HG03565 (cell line): ENCODE results near the gene ZBTB8A.
"Not testable (repeated sequence)": the region's sequence is repeated elsewhere in the genome, so short reads cannot be mapped to it uniquely, and the experiment has no call there.

ENCODE experiments used
- ATAC-seq: cut with Tn5 transposase; IDR thresholded peaks from one replicate; pipeline ENCODE4 v1.9.1; 2021; ENCODE audit warnings: mild to moderate bottlenecking, moderate library complexity; ENCODE audit not compliant: unreplicated experiment

Gene ZBTB8A

GRCh38 chr1:32538887-32539583, at the start of gene ZBTB8A:
TSS of gene ZBTB8A (plus strand) at chr1:32539427. CDS start at chr1:32592932, 53,505 bp downstream.
- no peak for ATAC-seq

DNA sequence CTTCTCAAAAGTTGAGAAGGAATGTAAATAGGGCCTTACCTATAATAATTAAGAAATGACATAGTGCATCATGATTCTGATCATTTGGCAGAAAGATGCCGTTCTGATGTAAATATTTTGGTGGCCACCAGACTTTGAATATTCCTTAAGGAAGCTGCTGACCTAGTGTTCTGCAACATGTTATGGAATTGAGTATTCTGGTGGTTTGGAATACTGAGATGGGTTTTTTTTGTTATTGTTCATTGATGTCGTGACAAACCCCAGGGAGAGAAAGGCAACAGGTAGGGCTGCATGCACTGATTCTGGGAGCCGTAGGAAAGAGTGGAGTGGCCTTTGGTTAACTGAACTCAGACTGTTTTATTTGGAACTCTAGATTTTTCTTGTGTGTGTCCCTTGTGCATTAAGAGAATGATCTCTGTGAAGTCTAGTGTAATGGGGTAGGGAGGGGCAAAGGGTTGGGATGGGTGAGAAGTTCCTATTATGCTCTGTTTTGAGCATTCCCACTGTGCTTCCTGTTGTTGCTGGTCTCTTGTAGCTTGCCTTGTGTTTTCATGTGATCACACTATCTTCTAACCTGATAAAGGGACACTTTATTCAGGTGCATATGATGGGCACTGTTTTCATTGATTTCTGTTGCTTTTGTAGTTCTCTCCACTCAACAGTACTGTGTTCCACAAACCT, 49.3 kb upstream of the ZBTB8A start:
- no peak for ATAC-seq

GRCh38 chr1:32491386-32491785, 47.8 kb upstream of the ZBTB8A start:
- no peak for ATAC-seq

DNA sequence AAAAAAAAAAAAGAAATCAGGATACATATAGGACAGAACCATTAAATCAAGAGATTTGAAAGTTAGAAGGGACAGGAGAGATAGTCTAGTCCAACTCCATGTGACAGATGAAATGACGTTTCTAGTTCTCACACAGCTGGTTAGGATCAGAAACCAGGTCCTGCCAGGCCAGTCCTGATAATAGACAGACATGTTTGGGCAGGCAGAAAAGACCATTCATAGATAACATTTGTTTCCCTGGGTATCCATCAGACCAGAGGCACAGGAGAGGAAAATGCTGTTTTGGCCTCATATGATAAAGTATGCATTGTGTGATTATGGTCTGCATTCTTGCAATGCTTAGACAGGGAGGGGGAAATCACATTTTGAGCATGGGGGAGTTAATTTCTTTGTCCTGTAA, 45.0 kb upstream of the ZBTB8A start:
- no peak for ATAC-seq

- no peak for ATAC-seq
Observed at GRCh38 chr1:32494711-32495337, 44.4 kb upstream of the ZBTB8A start.

GRCh38 chr1:32496127-32496526, 43.1 kb upstream of the ZBTB8A start:
- ATAC-seq, result no peak

DNA sequence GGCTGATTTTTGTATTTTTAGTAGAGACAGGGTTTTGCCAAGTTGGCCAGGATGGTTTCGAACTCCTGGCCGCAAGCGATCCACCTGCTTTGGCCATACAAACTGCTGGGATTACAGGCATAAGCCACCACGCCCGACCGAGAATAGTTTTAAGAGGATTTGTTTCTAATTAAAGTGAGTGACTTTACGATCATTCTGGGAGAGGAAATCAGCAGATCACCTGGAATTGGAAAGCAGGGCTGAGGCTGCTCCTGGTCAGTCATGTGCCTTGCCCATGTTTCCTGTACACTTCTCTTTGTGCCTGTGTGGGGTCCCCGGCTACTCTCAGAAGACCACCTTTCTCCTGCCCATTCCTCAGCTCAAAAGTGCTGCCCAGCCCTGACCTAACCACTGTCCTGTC, 40.5 kb upstream of the ZBTB8A start:
- ATAC-seq, result no peak

- ATAC-seq, result peak; percentile 41
Observed at GRCh38 chr1:32500387-32501209, 38.6 kb upstream of the ZBTB8A start.

- ATAC-seq, result no peak
Observed at GRCh38 chr1:32501865-32502264, 37.4 kb upstream of the ZBTB8A start.

DNA sequence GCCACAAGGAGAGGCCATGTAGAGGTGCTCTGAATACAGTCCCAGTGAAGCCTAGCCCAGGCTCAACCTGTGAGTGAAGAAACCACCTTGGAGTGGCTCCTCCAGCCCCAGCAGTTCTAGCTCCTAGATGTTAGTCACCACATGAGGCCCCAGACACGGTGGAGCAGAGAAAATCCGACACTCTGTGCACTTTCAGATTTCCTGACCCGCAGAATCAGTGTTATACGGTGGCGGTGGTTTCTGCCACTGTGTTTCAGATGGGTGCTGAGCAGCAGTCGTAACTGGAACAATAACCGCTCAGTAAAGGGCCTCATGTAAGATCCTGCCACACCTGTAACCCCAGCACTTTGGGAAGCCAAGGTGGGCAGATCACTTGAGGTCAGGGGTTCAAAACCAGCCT, 36.1 kb upstream of the ZBTB8A start:
- no peak for ATAC-seq

- no peak for ATAC-seq
Observed at GRCh38 chr1:32507021-32507420, 32.2 kb upstream of the ZBTB8A start.

DNA sequence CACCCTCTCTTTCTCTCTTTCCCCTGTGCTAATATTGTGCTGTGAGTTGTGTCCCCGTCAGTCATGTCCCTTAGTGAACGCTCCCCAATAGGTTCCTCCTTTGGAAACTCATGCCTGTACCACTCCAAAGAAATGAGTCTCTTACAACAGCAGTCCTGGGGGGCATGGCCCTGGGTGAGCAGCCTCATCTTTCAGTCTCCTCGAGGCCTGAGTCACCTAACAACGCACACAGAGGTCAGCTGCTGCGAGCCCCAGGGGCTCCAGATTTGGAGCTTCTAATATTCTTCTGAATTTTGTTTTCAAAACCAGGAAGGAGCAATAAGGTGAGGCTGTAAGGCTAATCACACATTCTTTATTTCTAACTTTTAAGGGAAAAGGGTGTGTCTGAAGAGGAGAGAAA, 30.5 kb upstream of the ZBTB8A start:
- ATAC-seq, result no peak

GRCh38 chr1:32509939-32510338, 29.3 kb upstream of the ZBTB8A start:
- ATAC-seq, result no peak

DNA sequence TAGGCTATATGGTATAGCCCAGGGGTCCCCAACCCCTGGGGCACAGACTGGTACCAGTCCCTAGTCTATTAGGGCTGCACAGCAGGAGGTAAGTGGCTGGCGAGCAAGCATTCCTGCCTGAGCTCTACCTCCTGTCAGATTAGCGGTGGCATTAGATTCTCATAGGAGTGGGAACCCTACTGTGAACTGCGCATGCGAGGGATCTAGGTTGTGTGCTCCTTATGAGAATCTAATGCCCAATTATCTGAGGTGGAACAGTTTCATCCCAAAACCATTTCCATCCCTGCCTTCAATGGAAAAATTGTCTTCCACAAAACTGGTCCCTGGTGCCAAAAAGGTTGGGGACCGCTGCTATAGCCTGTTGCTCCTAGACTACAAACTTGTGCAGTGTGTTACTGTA, 22.8 kb upstream of the ZBTB8A start:
- ATAC-seq, result no peak

- ATAC-seq, result no peak
Observed at GRCh38 chr1:32518976-32519375, 20.3 kb upstream of the ZBTB8A start.

- no peak for ATAC-seq
Observed at GRCh38 chr1:32521165-32521564, 18.1 kb upstream of the ZBTB8A start.

- no peak for ATAC-seq
Observed at GRCh38 chr1:32525053-32525452, 14.2 kb upstream of the ZBTB8A start.

- no peak for ATAC-seq
Observed at GRCh38 chr1:32525661-32526444, 13.4 kb upstream of the ZBTB8A start.

- ATAC-seq, result not testable (repeated sequence)
Observed at GRCh38 chr1:32528550-32528949, 10.7 kb upstream of the ZBTB8A start.

DNA sequence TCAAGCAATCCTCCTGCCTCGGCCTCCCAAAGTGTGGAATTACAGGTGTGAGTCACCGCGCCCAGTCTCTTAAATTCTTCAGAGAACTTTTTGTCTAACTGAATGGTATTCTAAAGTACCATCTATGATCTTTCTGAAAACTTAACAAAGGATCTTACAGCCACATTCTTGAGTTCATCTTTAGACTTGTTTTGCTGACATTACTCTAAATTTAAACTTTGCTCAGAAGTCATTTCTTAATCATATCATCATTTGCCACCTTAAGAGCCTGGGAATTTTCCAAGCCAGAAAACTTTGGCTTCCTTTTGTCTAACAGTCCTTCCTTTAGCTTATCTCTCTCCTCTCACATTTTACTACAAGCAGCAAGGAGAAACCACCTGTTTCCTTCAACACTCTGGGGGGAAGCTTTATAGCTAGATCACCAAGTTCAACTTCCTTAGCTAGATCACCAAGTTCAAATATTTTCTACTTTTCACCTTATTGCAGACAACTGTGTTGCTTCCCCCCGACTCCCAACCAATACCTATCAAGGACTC, 5.4 kb upstream of the ZBTB8A start:
- no peak for ATAC-seq
